Motor neuron (in vitro differentiated cells): ENCODE measurements around the gene PIK3CG. TPM values are rescaled to one million over a fixed set of nuclear protein-coding genes. Genes with fewer than 3 reads are reported as not detected.

ENCODE experiments used
- ATAC-seq, 8 experiments: fragments of 200-7000 bp; cut with Tn5 transposase; replicated peaks in 6 of 8; 2 replicates each; pipeline ENCODE4 v1.8.0; 2021; ENCODE audit warnings: mild to moderate bottlenecking in 8 of 8, moderate library complexity in 8 of 8
- H3K27ac ChIP-seq, 2 donors: fragments of 250-450 bp; sonication (Bioruptor Pico); 2 replicates each; pipeline ENCODE4 v1.9.0; 2021; ENCODE audit warnings: antibody characterized with exemption in 2 of 2, mild to moderate bottlenecking in 2 of 2, moderate library complexity in 1 of 2
- H3K4me1 ChIP-seq, 2 donors: fragments of 250-450 bp; sonication (Bioruptor Pico); replicated peaks in 1 of 2; 2 replicates each; pipeline ENCODE4 v1.6.1; 2021; ENCODE audit warnings: antibody characterized with exemption in 2 of 2, mild to moderate bottlenecking in 2 of 2, moderate library complexity in 1 of 2
- H3K4me3 ChIP-seq, 5 donors: fragments of 250-450 bp; sonication (Bioruptor Pico); 2 replicates each; pipeline ENCODE4 v1.9.0; 2021; ENCODE audit warnings: antibody characterized with exemption in 5 of 5, mild to moderate bottlenecking in 5 of 5, moderate library complexity in 4 of 5
- WGBS, 10 experiments: fragments of 450-650 bp; shearing (Covaris generic); methylation state at CpG; one replicate each; pipeline ENCODE4 v1.0.0; 2022; 5-methylcytosine and 5-hydroxymethylcytosine counted together
- in situ Hi-C, 9 experiments: fragments of 400-800 bp; cut with MboI; loops; one replicate each; pipeline ENCODE4 v1.15.0; 2021; ENCODE audit warnings: low sequenced_read_pairs in 9 of 9, low pct_unique_long_range_greater_than_20kb in 2 of 9; ENCODE audit not compliant: unreplicated experiment in 9 of 9
- total RNA-seq, 8 experiments: library from RNA; unstranded; fragments of 300-600 nt; gene quantifications; 2 replicates each; pipeline versions ENCODE4 v1.2.3 to v1.2.4, GENCODE V29; 2022

PIK3CG gene
- total RNA-seq, 8 experiments from 2014 or later: 0.14 to 38.7 (median 1.5) TPM; not detected in 4

- Histone ChIP-seq H3K27ac (no peak overlapping the region), H3K4me3 (no peak overlapping the region)
- ATAC-seq: no peak
These were observed 592 bp upstream of the PIK3CG start for GRCh38 chr7:106864298-106865081.

GRCh38 chr7:106866298-106867281 is 1.5 kb downstream of the PIK3CG start:
- in situ Hi-C loops: no loop called here
- no peak overlapping the region for H3K4me3 ChIP-seq
- WGBS, 10 experiments: 61 to 92% (median 81%) methylated on average over 2 to 5 of the region's 5 CpGs; no CpG with 5 or more reads in 1 of the 10 experiments
- H3K4me1 ChIP-seq: peaks cover 0 to 4% of the 10 kb centered on the region in 2 donors
- H3K27ac ChIP-seq: no peak overlapping the region
- no peak for ATAC-seq

More at GRCh38 chr7:106864298-106865081, 592 bp upstream of the PIK3CG start:
- peaks cover 0 to 4% of the 10 kb centered on the region in 2 donors for H3K4me1 ChIP-seq
- 75 to 100% (median 86%) methylated on average over 1 to 2 of the region's 2 CpGs; no CpG with 5 or more reads in 1 of the 10 experiments for WGBS, 10 experiments
- in situ Hi-C loops: no loop called here

- peaks cover 0 to 1% of the 10 kb centered on the region in 2 donors for H3K4me1 ChIP-seq
- in situ Hi-C loops: no loop called here
These were observed 2.7 kb downstream of the PIK3CG start for GRCh38 chr7:106867641-106868351.

GRCh38 chr7:106868364-106868763 is 3.3 kb downstream of the PIK3CG start:
- in situ Hi-C loops: no loop called here
- no peak overlapping the region for H3K4me3 ChIP-seq
- no peak overlapping the region for H3K27ac ChIP-seq
- WGBS, 10 experiments: 82 to 100% (median 92%) methylated on average over 3 to 14 of the region's 20 CpGs; no CpG with 5 or more reads in 4 of the 10 experiments
- no peaks in the 10 kb centered on the region for H3K4me1 ChIP-seq
- no peak for ATAC-seq

More at GRCh38 chr7:106867641-106868351, 2.7 kb downstream of the PIK3CG start:
- Histone ChIP-seq H3K27ac (no peak overlapping the region), H3K4me3 (no peak overlapping the region)
- 93 to 100% (median 100%) methylated on average over 1 to 19 of the region's 54 CpGs; no CpG with 5 or more reads in 6 of the 10 experiments for WGBS, 10 experiments
- no peak for ATAC-seq

- WGBS, 10 experiments: 33 to 67% (median 60%) methylated on average over 1 of the region's 1 CpG; no CpG with 5 or more reads in 5 of the 10 experiments
- Histone ChIP-seq H3K4me3 (no peak overlapping the region), H3K4me1 (no peaks in the 10 kb centered on the region), H3K27ac (no peak overlapping the region)
- no peak for ATAC-seq
- in situ Hi-C loops: no loop called here
These were observed 4.9 kb downstream of the PIK3CG start for GRCh38 chr7:106869954-106870353.

- in situ Hi-C loops: no loop called here
- Histone ChIP-seq H3K4me3 (no peak overlapping the region), H3K27ac (no peak overlapping the region), H3K4me1 (no peaks in the 10 kb centered on the region)
- ATAC-seq: no peak
- WGBS, 10 experiments: 63 to 100% (median 85%) methylated on average over 1 to 3 of the region's 3 CpGs
These were observed 5.4 kb downstream of the PIK3CG start for GRCh38 chr7:106870528-106870927.

- Histone ChIP-seq H3K4me3 (no peak overlapping the region), H3K4me1 (no peaks in the 10 kb centered on the region), H3K27ac (no peak overlapping the region)
- in situ Hi-C loops: no loop called here
- peak in 2 of 8 experiments; percentile 72 to 74 for ATAC-seq
- 78 to 100% (median 84%) methylated on average over 1 of the region's 1 CpG; no CpG with 5 or more reads in 6 of the 10 experiments for WGBS, 10 experiments
These were observed 5.9 kb downstream of the PIK3CG start for GRCh38 chr7:106870983-106871410.

- Histone ChIP-seq H3K27ac (no peak overlapping the region), H3K4me3 (no peak overlapping the region), H3K4me1 (no peaks in the 10 kb centered on the region)
- ATAC-seq: peak in 1 of 8 experiments; percentile 32
- in situ Hi-C loops: no loop called here
- 60 to 100% (median 81%) methylated on average over 1 to 6 of the region's 6 CpGs for WGBS, 10 experiments
These were observed 6.9 kb downstream of the PIK3CG start for GRCh38 chr7:106871793-106872571.

GRCh38 chr7:106872763-106873162 is 7.7 kb downstream of the PIK3CG start:
- in situ Hi-C loops: no loop called here

GRCh38 chr7:106874076-106874475 is 9.0 kb downstream of the PIK3CG start:
- H3K4me1 ChIP-seq: no peaks in the 10 kb centered on the region

More at GRCh38 chr7:106872763-106873162, 7.7 kb downstream of the PIK3CG start:
- no peak overlapping the region for H3K4me3 ChIP-seq
- H3K27ac ChIP-seq: no peak overlapping the region
- H3K4me1 ChIP-seq: no peaks in the 10 kb centered on the region
- 72 to 100% (median 90%) methylated on average over 2 to 6 of the region's 6 CpGs for WGBS, 10 experiments
- ATAC-seq: peak in 1 of 8 experiments; percentile 14

GRCh38 chr7:106875508-106875907 is 10.4 kb downstream of the PIK3CG start:
- no peak for ATAC-seq
- no peak overlapping the region for H3K27ac ChIP-seq
- H3K4me3 ChIP-seq: no peak overlapping the region
- H3K4me1 ChIP-seq: no peaks in the 10 kb centered on the region
- in situ Hi-C loops: no loop called here
- WGBS, 10 experiments: 29 to 100% (median 92%) methylated on average over 1 of the region's 1 CpG; no CpG with 5 or more reads in 5 of the 10 experiments

More at GRCh38 chr7:106874076-106874475, 9.0 kb downstream of the PIK3CG start:
- Histone ChIP-seq H3K27ac (no peak overlapping the region), H3K4me3 (no peak overlapping the region)
- in situ Hi-C loops: no loop called here
- ATAC-seq: no peak
